HG03565 (cell line): ENCODE measurements around the gene SERTAD3.
"Not testable (repeated sequence)": the region's sequence is repeated elsewhere in the genome, so short reads cannot be mapped to it uniquely, and the experiment has no call there.

Experiments
- ATAC-seq: cut with Tn5 transposase; IDR thresholded peaks from one replicate; pipeline ENCODE4 v1.9.1; 2021; ENCODE audit warnings: mild to moderate bottlenecking, moderate library complexity; ENCODE audit not compliant: unreplicated experiment

The SERTAD3 gene

GRCh38 chr19:40458597-40458974, 14.5 kb upstream of the SERTAD3 start:
- ATAC-seq, result no peak

- no peak for ATAC-seq
Observed at GRCh38 chr19:40457953-40458596, 13.9 kb upstream of the SERTAD3 start.

GRCh38 chr19:40457048-40457447, 12.9 kb upstream of the SERTAD3 start:
- no peak for ATAC-seq

GRCh38 chr19:40453943-40454342, 9.8 kb upstream of the SERTAD3 start:
- ATAC-seq, result not testable (repeated sequence)

GRCh38 chr19:40453151-40453735, 9.1 kb upstream of the SERTAD3 start:
- ATAC-seq, result no peak

- no peak for ATAC-seq
Observed at GRCh38 chr19:40452016-40452415, 7.9 kb upstream of the SERTAD3 start.

DNA sequence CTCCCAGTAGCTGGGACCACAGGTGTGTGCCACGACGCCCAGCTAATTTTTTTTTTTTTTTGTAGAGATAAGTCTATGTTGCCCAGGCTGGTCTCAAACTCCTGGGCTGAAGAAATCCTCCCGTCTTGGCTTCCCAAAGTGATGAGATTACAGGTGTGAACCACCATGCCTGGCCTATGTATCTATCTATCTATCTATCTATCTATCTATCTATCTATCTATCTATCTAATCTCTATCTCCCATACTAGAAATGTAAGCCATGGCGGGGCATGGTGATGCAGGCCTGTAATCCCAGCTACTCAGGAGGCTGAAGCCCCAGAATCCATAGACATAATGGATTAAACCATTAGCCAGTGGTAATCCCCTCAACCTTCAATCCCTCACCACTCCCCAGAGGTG, 6.5 kb upstream of the SERTAD3 start:
- ATAC-seq, result no peak

DNA sequence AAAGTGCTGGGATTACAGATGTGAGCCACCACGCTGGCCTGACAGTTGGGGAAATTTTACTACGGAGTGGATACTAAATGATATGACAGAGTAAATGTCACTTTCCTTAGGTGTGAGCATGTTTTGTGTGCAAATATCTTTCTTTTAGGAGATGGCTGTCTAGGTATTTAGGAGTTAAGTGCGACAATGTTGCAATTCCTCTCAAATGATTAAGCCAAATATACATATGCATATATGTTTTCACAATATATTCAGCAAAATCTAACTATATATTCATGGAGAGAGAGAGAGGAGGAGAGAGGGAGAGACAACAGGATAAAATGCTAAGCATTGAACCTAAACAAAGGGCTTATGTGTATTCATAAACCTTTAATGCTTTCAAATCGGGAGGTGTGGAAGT, 5.4 kb upstream of the SERTAD3 start:
- no peak for ATAC-seq

- ATAC-seq, result no peak
Observed at GRCh38 chr19:40446263-40446784, 2.2 kb upstream of the SERTAD3 start.

DNA sequence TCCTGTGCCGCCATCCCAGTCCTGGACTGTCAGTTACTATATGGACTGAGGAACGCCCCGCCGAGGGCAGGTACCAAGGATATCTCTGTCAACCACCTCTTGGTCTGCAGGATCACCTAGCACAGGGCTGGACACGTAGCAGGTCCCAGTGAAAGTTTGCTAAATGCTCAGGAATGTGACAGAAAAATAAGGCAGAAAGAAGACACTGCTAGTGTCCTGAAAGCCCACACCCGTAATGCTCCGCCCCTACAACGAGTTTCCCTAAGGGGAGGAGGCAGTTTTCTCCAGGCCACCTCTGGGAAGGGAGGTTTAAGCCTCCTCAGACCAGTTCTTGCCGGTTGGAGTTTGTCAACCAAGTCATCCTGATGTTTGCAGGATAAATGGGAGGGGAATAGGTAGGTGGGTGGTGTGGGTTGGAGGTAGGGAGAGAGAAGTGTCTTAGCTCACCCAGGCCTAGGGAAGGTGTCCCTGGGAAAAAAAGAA, 1.7 kb upstream of the SERTAD3 start:
- ATAC-seq, result no peak

DNA sequence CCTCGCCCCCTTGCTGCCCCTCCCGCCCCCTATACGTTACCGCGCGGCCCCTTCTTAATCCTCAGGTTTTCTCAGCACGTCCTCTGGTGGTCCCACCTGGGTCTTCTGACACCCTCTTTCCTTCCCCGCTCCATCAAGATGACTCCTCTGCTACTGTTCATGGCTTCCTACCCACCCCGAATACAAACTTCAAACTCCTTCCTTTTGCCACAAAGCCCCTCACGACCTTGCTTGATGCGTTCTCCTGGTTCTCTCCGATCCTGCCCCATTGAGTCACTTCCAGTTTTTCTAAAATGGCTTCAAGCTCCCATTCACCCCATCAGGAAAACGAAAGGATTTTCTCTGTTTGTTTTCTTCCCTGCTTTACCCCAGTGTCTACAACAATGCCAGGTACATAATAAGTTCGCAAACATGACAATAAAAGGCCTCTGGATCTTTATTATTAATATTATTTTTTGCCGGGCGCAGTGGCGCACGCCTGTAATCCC, 734 bp upstream of the SERTAD3 start:
- no peak for ATAC-seq

DNA sequence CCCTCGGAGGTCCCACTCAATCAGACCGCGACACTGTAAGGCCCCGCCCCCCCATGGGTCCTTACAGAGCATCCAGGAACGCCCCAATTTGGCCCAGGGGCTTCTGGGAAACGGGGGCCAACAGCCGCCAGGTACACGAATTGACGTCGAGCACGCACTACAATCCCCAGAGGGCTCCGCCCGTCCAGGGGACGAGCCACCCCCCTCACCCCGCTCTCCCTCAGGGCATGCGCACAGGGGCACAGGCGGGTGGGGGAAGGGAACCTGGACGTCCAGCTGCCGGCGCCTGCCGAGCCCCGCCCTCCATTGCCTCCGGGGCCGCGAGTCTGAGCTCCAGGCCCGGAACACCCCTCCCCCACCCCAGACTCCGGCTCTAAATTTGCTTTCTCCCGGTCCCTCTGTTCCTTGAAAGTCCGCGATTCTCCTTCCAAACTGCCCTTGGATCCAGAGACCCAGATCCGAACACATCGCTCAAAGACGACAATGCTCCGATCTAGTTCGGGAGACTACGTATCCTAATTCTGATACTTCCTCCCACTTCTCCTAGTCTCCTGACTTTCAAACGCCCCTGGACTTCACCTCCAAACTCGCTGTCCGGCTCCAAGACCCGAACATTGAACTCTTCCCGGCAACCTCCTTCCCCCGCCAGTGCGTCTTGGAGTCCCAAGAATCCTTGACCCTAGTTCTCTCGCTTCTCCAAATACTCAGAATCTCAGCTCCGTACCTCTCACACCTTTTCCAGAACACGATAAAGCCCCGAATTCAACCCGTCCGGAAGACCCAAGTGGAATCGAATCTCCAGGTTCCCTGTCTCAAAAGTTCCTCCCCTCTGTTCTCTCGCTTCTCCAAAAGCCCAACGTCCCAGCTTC, 770 bp downstream of the SERTAD3 start:
- ATAC-seq, result peak; percentile 64

DNA sequence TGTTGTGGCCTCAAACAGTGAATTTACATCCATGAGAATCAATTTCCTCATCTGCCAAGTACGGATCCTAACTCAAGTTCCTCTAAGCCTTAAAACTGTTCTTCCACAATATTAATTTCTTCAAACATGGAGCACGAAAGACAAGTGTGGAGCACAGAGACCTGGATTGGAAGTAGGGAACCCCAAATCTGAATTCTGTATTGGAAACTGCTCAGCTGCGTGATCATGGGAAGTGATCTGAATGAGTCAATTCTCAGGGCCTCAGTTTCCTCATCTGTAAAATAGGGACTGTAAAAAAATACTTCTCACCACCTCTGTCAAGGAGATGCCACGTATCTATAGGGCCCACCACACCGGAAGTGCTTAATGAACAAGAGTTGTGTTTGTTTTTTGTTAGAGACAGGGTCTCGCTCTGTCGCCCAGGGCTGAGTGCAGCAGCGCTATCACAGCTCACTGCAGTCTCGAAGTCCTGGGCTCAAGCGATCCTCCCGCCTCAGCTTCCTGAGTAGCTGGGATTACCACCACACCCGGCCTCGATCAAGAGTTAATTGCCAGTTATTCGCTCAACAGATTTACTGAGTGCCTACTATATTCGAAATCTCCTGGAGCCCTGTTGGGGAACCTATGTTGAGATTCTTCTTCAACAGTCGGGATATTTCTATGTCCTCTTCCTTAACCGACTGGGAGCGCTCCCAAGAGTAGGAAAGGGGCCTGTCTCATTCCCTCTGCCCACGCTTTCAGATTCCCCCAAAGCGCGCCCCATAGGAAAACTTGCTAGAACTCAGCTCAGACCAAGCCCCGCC, 1.6 kb downstream of the SERTAD3 start:
- no peak for ATAC-seq

GRCh38 chr19:40441719-40442253, 2.3 kb downstream of the SERTAD3 start:
- ATAC-seq, result no peak

GRCh38 chr19:40438284-40438683, 5.9 kb downstream of the SERTAD3 start:
- no peak for ATAC-seq

GRCh38 chr19:40433391-40434216, 10.5 kb downstream of the SERTAD3 start:
- no peak for ATAC-seq

GRCh38 chr19:40432760-40433159, 11.4 kb downstream of the SERTAD3 start:
- ATAC-seq, result not testable (repeated sequence)

- no peak for ATAC-seq
Observed at GRCh38 chr19:40431698-40432097, 12.4 kb downstream of the SERTAD3 start.

DNA sequence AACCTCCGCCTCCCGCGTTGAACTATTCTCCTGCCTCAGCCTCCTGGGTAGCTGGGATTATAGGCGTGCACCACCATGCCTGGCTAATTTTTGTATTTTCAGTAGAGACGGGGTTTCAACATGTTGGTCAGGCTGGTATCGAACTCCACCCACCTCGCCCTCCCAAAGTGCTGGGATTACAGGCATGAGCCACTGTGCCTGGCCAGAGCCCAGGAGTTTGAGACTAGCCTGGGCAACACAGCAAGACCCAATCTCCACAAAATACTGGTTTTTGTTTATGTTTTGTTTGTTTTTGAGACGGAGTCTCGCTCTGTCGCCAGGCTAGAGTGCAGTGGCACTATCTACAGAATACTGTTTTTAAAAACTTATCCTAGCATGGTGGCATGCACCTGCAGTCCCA, 13.9 kb downstream of the SERTAD3 start:
- ATAC-seq, result not testable (repeated sequence)
